ENCODE data around the gene JAML. TPM values are rescaled to one million over a fixed set of nuclear protein-coding genes. Genes with fewer than 3 reads are reported as not detected.

The JAML gene
- total and polyA plus RNA-seq, 2 of the 13 experiments (the other 11 are each of a cell fraction or from before 2014, with no cell fraction given): 2.0 to 3.3 TPM

- no peak for TF ChIP-seq MXD3 (CRISPR knock-in tag; IDR thresholded peaks at IDR 0.05)
- no peak for TF ChIP-seq AKAP8 (CRISPR knock-in tag; IDR thresholded peaks at IDR 0.05)
- TF ChIP-seq ZZZ3 (CRISPR knock-in tag; IDR thresholded peaks at IDR 0.05; ENCODE audit: borderline replicate concordance): 0 out of 2 replicates have a peak, but pooled peaks have one; percentile 14
- no peak for TF ChIP-seq PAXIP1 (CRISPR knock-in tag; conservative IDR thresholded peaks at IDR 0.05)
- peak; percentile 40; the same call in 1 of the 2 replicates for TF ChIP-seq SMC3 (IDR thresholded peaks at IDR 0.05; ENCODE audit: low read length)
- TF ChIP-seq ZFP36L2 (CRISPR knock-in tag; IDR thresholded peaks at IDR 0.05): no peak
- no peak for TF ChIP-seq ZNF274 (CRISPR knock-in tag; IDR thresholded peaks at IDR 0.05)
- no peak for TF ChIP-seq ZNF17 (CRISPR knock-in tag; IDR thresholded peaks at IDR 0.05)
- TF ChIP-seq HIVEP1 (CRISPR knock-in tag; IDR thresholded peaks at IDR 0.05): no peak
- TF ChIP-seq THYN1 (CRISPR knock-in tag; IDR thresholded peaks at IDR 0.05; ENCODE audit: borderline replicate concordance, low read depth): no peak
- TF ChIP-seq SMAD9 (CRISPR knock-in tag; IDR thresholded peaks at IDR 0.05): no peak
- TF ChIP-seq RXRB (CRISPR knock-in tag; IDR thresholded peaks at IDR 0.05; ENCODE audit: borderline replicate concordance): peak; percentile 23; the same call in 1 of the 2 replicates
- no peak for TF ChIP-seq ZKSCAN5 (CRISPR knock-in tag; IDR thresholded peaks at IDR 0.05)
- no peak for TF ChIP-seq ZNF160 (CRISPR knock-in tag; IDR thresholded peaks at IDR 0.05)
- TF ChIP-seq ZNF205 (CRISPR knock-in tag; IDR thresholded peaks at IDR 0.05): no peak
- TF ChIP-seq TOPORS (CRISPR knock-in tag; IDR thresholded peaks at IDR 0.05): no peak
- no peak for TF ChIP-seq SMAD1 (CRISPR knock-in tag; IDR thresholded peaks at IDR 0.05; ENCODE audit: borderline replicate concordance, low read depth)
- TF ChIP-seq, protein P1, sequence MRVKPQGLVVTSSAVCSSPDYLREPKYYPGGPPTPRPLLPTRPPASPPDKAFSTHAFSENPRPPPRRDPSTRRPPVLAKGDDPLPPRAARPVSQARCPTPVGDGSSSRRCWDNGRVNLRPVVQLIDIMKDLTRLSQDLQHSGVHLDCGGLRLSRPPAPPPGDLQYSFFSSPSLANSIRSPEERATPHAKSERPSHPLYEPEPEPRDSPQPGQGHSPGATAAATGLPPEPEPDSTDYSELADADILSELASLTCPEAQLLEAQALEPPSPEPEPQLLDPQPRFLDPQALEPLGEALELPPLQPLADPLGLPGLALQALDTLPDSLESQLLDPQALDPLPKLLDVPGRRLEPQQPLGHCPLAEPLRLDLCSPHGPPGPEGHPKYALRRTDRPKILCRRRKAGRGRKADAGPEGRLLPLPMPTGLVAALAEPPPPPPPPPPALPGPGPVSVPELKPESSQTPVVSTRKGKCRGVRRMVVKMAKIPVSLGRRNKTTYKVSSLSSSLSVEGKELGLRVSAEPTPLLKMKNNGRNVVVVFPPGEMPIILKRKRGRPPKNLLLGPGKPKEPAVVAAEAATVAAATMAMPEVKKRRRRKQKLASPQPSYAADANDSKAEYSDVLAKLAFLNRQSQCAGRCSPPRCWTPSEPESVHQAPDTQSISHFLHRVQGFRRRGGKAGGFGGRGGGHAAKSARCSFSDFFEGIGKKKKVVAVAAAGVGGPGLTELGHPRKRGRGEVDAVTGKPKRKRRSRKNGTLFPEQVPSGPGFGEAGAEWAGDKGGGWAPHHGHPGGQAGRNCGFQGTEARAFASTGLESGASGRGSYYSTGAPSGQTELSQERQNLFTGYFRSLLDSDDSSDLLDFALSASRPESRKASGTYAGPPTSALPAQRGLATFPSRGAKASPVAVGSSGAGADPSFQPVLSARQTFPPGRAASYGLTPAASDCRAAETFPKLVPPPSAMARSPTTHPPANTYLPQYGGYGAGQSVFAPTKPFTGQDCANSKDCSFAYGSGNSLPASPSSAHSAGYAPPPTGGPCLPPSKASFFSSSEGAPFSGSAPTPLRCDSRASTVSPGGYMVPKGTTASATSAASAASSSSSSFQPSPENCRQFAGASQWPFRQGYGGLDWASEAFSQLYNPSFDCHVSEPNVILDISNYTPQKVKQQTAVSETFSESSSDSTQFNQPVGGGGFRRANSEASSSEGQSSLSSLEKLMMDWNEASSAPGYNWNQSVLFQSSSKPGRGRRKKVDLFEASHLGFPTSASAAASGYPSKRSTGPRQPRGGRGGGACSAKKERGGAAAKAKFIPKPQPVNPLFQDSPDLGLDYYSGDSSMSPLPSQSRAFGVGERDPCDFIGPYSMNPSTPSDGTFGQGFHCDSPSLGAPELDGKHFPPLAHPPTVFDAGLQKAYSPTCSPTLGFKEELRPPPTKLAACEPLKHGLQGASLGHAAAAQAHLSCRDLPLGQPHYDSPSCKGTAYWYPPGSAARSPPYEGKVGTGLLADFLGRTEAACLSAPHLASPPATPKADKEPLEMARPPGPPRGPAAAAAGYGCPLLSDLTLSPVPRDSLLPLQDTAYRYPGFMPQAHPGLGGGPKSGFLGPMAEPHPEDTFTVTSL (CRISPR knock-in tag; IDR thresholded peaks at IDR 0.05; ENCODE audit: borderline replicate concordance): no peak
- TF ChIP-seq IRF2 (CRISPR knock-in tag; IDR thresholded peaks at IDR 0.05): no peak
- TF ChIP-seq ZFY (CRISPR knock-in tag; IDR thresholded peaks at IDR 0.05): peak; percentile 14; the same call in 1 of the 2 replicates
- TF ChIP-seq ZNF496 (CRISPR knock-in tag; IDR thresholded peaks at IDR 0.05; ENCODE audit: insufficient replicate concordance): no peak
Measured at GRCh38 chr11:118171269-118172062, 53.3 kb downstream of the JAML start (continued).
